ENCODE results near the gene AMMECR1.

AMMECR1 gene

DNA sequence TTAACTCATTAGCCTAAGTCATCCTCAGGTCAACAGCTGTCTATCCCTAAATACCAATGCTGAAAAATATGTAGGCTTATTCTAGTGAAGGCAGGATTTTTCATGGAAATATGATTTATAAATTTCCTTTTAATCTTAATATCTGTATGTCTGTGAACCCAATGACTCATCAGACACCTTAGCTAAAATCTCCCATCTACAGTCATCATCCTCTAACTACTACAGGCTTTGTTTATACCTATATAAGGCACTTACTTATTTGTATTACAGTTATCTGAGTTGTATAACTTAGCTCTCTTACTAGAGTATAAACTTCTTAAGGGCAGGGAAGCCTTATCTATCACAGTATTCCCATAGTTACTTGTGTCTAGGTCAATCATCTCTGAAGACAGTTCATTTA lies 24.2 kb downstream of the AMMECR1 start:
- H3K36me3 ChIP-seq (ENCODE audit: control insufficient read depth in 5 of 5, insufficient read depth in 5 of 5, low read length in 5 of 5): no peaks in the 10 kb centered on the region
- H3K9ac ChIP-seq (ENCODE audit: low read length in 5 of 5): no peak overlapping the region
- H3K4me1 ChIP-seq (ENCODE audit: control insufficient read depth in 5 of 5, insufficient read depth in 5 of 5, low read length in 5 of 5): no peaks in the 10 kb centered on the region

DNA sequence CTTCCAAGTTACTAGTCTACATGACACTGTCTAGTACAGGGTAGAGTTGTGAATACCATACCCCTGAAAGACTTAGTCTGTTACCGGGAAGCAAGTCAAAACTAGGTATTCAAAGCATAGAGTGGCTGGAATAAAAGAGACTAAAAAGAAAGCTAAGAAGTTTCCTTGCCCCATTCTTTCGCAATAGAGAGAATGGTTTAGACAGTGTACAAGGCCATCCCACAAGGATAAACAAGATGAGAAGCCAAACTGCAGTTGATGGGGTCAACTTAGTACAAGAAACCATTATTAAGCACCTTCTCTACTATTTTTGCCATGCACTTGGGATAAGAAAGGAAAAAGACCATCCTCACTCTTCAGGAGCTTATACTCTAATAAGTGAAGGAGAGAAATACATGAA lies 30.3 kb downstream of the AMMECR1 start:
- Histone ChIP-seq H3K4me3 (ENCODE audit: low read depth in 1 of 5, low read length in 5 of 5) (no peak overlapping the region), H3K27ac (ENCODE audit: low read depth, low read length) (no peak overlapping the region), H3K36me3 (ENCODE audit: control insufficient read depth in 5 of 5, insufficient read depth in 5 of 5, low read length in 5 of 5) (no peaks in the 10 kb centered on the region), H3K4me1 (ENCODE audit: control insufficient read depth in 5 of 5, insufficient read depth in 5 of 5, low read length in 5 of 5) (no peaks in the 10 kb centered on the region), H3K27me3 (ENCODE audit: control insufficient read depth in 5 of 5, insufficient read depth in 4 of 5, low read length in 5 of 5) (no peaks in the 10 kb centered on the region), H3K9me3 (ENCODE audit: control insufficient read depth in 5 of 5, low read length in 5 of 5) (no peaks in the 10 kb centered on the region), H3K9ac (ENCODE audit: low read length in 5 of 5) (no peak overlapping the region)

More for the DNA sequence above, 24.2 kb downstream of the AMMECR1 start:
- Histone ChIP-seq H3K9me3 (ENCODE audit: control insufficient read depth in 5 of 5, low read length in 5 of 5) (peaks cover 3 to 14% (median 9%) of the 10 kb centered on the region in 5 donors), H3K4me3 (ENCODE audit: low read depth in 1 of 5, low read length in 5 of 5) (no peak overlapping the region), H3K27me3 (ENCODE audit: control insufficient read depth in 5 of 5, insufficient read depth in 4 of 5, low read length in 5 of 5) (no peaks in the 10 kb centered on the region), H3K27ac (ENCODE audit: low read depth, low read length) (no peak overlapping the region)

DNA sequence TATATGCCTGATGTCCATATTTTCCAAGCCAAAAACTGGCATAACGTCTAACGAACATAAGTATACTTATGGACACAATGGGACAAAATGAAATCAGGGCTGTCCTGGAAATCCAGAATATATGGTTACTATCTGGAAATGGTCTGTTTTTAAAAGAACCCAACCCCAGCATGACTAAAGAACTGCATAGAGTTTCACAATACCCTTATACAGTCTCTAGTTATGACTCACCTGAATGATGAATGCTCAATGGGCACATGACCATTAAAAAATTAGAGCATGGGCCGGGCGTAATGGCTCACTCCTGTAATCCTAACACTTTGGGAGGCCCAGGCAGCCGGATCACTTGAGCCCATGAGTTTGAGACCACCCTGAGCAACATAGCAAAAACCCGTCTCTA lies 31.8 kb downstream of the AMMECR1 start:
- H3K9me3 ChIP-seq (ENCODE audit: control insufficient read depth in 5 of 5, low read length in 5 of 5): no peaks in the 10 kb centered on the region
- no peaks in the 10 kb centered on the region for H3K36me3 ChIP-seq (ENCODE audit: control insufficient read depth in 5 of 5, insufficient read depth in 5 of 5, low read length in 5 of 5)
- H3K4me3 ChIP-seq (ENCODE audit: low read depth in 1 of 5, low read length in 5 of 5): no peak overlapping the region
- no peaks in the 10 kb centered on the region for H3K27me3 ChIP-seq (ENCODE audit: control insufficient read depth in 5 of 5, insufficient read depth in 4 of 5, low read length in 5 of 5)
- no peaks in the 10 kb centered on the region for H3K4me1 ChIP-seq (ENCODE audit: control insufficient read depth in 5 of 5, insufficient read depth in 5 of 5, low read length in 5 of 5)
- no peak overlapping the region for H3K9ac ChIP-seq (ENCODE audit: low read length in 5 of 5)
- H3K27ac ChIP-seq (ENCODE audit: low read depth, low read length): no peak overlapping the region

DNA sequence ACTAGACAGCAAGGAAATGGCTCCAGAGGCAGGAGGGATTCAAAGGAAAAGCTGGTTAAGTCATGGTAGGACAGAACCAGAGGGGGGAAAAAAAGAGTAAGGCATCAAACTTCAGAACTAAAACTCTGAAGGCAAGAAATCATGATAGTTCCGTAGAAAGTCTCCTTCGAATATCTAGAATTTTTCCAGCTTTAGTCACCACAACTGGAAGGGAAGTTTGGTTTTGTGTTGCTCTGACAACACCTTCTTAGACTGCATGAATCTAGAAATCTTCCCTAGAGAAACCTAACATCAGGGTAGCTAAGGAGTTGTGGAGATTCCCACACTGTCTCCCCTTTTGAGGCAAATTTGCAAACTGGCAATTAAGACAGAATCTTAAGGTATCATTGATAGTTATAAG lies 33.7 kb downstream of the AMMECR1 start:
- no peaks in the 10 kb centered on the region for H3K4me1 ChIP-seq (ENCODE audit: control insufficient read depth in 5 of 5, insufficient read depth in 5 of 5, low read length in 5 of 5)
- no peak overlapping the region for H3K27ac ChIP-seq (ENCODE audit: low read depth, low read length)
- no peak overlapping the region for H3K4me3 ChIP-seq (ENCODE audit: low read depth in 1 of 5, low read length in 5 of 5)
- no peaks in the 10 kb centered on the region for H3K27me3 ChIP-seq (ENCODE audit: control insufficient read depth in 5 of 5, insufficient read depth in 4 of 5, low read length in 5 of 5)
- H3K9me3 ChIP-seq (ENCODE audit: control insufficient read depth in 5 of 5, low read length in 5 of 5): no peaks in the 10 kb centered on the region
- no peak overlapping the region for H3K9ac ChIP-seq (ENCODE audit: low read length in 5 of 5)
- H3K36me3 ChIP-seq (ENCODE audit: control insufficient read depth in 5 of 5, insufficient read depth in 5 of 5, low read length in 5 of 5): no peaks in the 10 kb centered on the region

DNA sequence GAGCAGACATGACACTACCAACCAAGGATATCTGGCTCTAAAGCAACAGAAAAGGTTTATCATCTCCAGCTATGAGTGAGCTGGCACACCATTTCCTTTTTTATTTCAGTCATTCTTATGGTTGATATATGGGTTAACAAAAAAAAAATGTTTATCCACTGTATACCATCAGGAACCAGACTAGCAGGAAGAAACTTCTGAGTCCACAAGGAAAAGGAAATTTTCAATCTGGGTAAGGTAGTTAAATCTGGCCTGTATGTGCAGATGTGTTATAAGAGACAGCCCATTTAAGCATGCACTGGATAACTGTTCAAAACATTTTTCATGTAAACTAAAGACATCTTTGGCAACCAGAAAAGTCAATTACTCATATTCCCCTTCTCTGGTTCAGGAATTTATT lies 35.0 kb downstream of the AMMECR1 start:
- no peaks in the 10 kb centered on the region for H3K36me3 ChIP-seq (ENCODE audit: control insufficient read depth in 5 of 5, insufficient read depth in 5 of 5, low read length in 5 of 5)
- no peak overlapping the region for H3K4me3 ChIP-seq (ENCODE audit: low read depth in 1 of 5, low read length in 5 of 5)
- no peaks in the 10 kb centered on the region for H3K4me1 ChIP-seq (ENCODE audit: control insufficient read depth in 5 of 5, insufficient read depth in 5 of 5, low read length in 5 of 5)
- peaks cover 0 to 4% (median 0%) of the 10 kb centered on the region in 5 donors for H3K27me3 ChIP-seq (ENCODE audit: control insufficient read depth in 5 of 5, insufficient read depth in 4 of 5, low read length in 5 of 5)
- no peak overlapping the region for H3K27ac ChIP-seq (ENCODE audit: low read depth, low read length)
- no peak overlapping the region for H3K9ac ChIP-seq (ENCODE audit: low read length in 5 of 5)
- H3K9me3 ChIP-seq (ENCODE audit: control insufficient read depth in 5 of 5, low read length in 5 of 5): no peaks in the 10 kb centered on the region

DNA sequence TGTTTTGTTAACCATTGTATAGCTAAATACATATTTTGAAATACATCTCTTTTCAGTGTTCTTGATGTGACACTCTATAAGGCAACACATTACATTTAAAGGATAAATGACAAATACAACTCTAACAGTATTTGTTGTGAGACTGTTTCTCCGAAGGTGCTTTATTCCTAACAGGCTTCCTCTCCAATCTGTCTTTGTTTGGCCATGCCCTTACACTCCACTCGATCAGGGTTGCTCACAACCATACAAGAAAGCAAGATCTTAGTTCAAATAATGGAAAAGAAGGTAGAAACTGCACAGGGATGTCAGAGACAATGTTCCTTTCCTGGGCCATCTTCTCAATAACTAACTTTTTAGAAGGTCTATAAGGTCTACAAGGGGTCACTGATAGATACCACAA lies 36.5 kb downstream of the AMMECR1 start:
- H3K9ac ChIP-seq (ENCODE audit: low read length in 5 of 5): no peak overlapping the region
- peaks cover 0 to 4% (median 0%) of the 10 kb centered on the region in 5 donors for H3K27me3 ChIP-seq (ENCODE audit: control insufficient read depth in 5 of 5, insufficient read depth in 4 of 5, low read length in 5 of 5)
- H3K27ac ChIP-seq (ENCODE audit: low read depth, low read length): no peak overlapping the region
- H3K36me3 ChIP-seq (ENCODE audit: control insufficient read depth in 5 of 5, insufficient read depth in 5 of 5, low read length in 5 of 5): no peaks in the 10 kb centered on the region
- no peak overlapping the region for H3K4me3 ChIP-seq (ENCODE audit: low read depth in 1 of 5, low read length in 5 of 5)
- H3K9me3 ChIP-seq (ENCODE audit: control insufficient read depth in 5 of 5, low read length in 5 of 5): no peaks in the 10 kb centered on the region
- no peaks in the 10 kb centered on the region for H3K4me1 ChIP-seq (ENCODE audit: control insufficient read depth in 5 of 5, insufficient read depth in 5 of 5, low read length in 5 of 5)

DNA sequence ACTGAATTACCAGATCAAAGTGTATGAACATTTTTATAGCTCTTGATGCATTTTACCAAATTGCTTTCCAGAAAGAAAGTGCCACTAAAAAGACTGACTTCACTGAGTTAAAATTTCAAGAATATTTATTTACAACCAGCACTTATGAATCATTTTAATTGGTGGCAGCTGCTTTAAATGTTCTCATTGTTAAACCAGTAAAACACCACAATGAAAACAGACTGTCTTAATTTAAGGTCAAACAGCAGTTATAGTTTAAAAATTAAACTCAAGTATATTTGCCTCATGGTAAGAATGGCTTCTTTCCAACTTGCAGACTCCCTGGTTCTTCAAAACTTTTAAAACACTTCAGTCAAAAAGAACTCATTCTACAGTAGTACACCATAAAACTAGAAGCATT lies 36.9 kb downstream of the AMMECR1 start:
- Histone ChIP-seq H3K36me3 (ENCODE audit: control insufficient read depth in 5 of 5, insufficient read depth in 5 of 5, low read length in 5 of 5) (no peaks in the 10 kb centered on the region), H3K9me3 (ENCODE audit: control insufficient read depth in 5 of 5, low read length in 5 of 5) (no peaks in the 10 kb centered on the region), H3K4me1 (ENCODE audit: control insufficient read depth in 5 of 5, insufficient read depth in 5 of 5, low read length in 5 of 5) (no peaks in the 10 kb centered on the region), H3K4me3 (ENCODE audit: low read depth in 1 of 5, low read length in 5 of 5) (no peak overlapping the region), H3K9ac (ENCODE audit: low read length in 5 of 5) (no peak overlapping the region), H3K27ac (ENCODE audit: low read depth, low read length) (no peak overlapping the region), H3K27me3 (ENCODE audit: control insufficient read depth in 5 of 5, insufficient read depth in 4 of 5, low read length in 5 of 5) (peaks cover 0 to 4% (median 0%) of the 10 kb centered on the region in 5 donors)

DNA sequence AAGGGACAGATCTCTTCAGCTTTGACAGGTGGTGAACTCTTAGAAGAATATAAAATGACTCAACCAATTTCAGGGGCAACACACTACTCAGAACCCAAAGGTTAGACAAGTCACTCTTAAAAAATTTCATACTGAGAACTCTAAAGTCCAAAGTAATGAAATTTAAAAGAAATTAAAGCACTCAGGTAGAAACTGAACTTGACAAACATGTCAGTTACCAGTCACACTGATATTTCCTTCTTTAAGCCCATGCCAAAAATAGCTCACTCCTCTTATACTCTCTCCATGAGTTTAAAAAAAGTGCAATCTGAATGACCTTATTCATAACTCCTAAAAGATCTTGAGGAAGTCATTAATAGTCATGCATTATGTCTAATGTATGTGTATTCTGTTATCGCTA lies 40.3 kb downstream of the AMMECR1 start:
- Histone ChIP-seq H3K27me3 (ENCODE audit: control insufficient read depth in 5 of 5, insufficient read depth in 4 of 5, low read length in 5 of 5) (peaks cover 0 to 4% (median 0%) of the 10 kb centered on the region in 5 donors), H3K4me3 (ENCODE audit: low read depth in 1 of 5, low read length in 5 of 5) (no peak overlapping the region), H3K27ac (ENCODE audit: low read depth, low read length) (no peak overlapping the region), H3K9me3 (ENCODE audit: control insufficient read depth in 5 of 5, low read length in 5 of 5) (no peaks in the 10 kb centered on the region), H3K4me1 (ENCODE audit: control insufficient read depth in 5 of 5, insufficient read depth in 5 of 5, low read length in 5 of 5) (no peaks in the 10 kb centered on the region), H3K9ac (ENCODE audit: low read length in 5 of 5) (no peak overlapping the region), H3K36me3 (ENCODE audit: control insufficient read depth in 5 of 5, insufficient read depth in 5 of 5, low read length in 5 of 5) (no peaks in the 10 kb centered on the region)

DNA sequence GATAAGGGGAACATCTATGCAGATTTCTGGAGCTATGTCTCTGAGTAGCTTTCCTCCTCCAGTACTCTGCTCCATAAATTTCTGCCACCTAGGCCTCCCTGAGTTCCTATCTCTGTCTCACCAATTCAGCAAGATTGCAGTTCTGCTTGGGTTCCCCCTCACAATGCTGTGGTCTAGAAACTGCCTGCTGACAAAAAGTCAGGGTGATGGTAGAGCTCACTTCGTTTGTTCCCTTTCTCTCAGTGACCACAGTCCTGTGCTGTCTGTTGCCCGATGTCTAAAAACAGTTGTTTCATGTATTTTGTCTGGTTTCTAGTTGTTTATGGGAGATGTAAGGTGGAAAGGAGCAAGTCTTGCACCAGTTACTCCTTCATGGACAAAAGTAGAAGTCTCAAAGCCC lies 41.1 kb downstream of the AMMECR1 start:
- Histone ChIP-seq H3K4me3 (ENCODE audit: low read depth in 1 of 5, low read length in 5 of 5) (no peak overlapping the region), H3K27me3 (ENCODE audit: control insufficient read depth in 5 of 5, insufficient read depth in 4 of 5, low read length in 5 of 5) (peaks cover 0 to 4% (median 0%) of the 10 kb centered on the region in 5 donors), H3K27ac (ENCODE audit: low read depth, low read length) (no peak overlapping the region), H3K4me1 (ENCODE audit: control insufficient read depth in 5 of 5, insufficient read depth in 5 of 5, low read length in 5 of 5) (no peaks in the 10 kb centered on the region), H3K36me3 (ENCODE audit: control insufficient read depth in 5 of 5, insufficient read depth in 5 of 5, low read length in 5 of 5) (no peaks in the 10 kb centered on the region), H3K9me3 (ENCODE audit: control insufficient read depth in 5 of 5, low read length in 5 of 5) (no peaks in the 10 kb centered on the region), H3K9ac (ENCODE audit: low read length in 5 of 5) (no peak overlapping the region)

DNA sequence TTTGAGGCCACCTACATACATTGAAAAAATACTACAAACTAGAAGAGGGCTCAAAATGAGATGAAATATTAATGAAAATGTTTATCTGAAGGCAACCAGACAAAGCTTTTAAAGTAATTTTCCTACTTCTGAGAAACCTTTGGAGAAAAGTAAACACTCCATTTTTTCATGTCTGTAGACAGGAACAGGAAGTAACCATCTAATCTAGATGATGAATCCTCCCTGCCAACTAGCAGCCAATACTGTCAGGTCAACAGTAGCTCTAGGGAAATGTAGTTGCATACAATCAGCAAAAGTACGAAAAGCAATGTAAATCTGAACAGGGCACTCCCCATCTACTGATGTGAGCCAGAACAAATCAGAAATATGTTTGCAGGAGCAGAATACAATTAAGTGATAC lies 49.0 kb downstream of the AMMECR1 start:
- Histone ChIP-seq H3K27ac (ENCODE audit: low read depth, low read length) (no peak overlapping the region), H3K36me3 (ENCODE audit: control insufficient read depth in 5 of 5, insufficient read depth in 5 of 5, low read length in 5 of 5) (no peaks in the 10 kb centered on the region), H3K4me3 (ENCODE audit: low read depth in 1 of 5, low read length in 5 of 5) (no peak overlapping the region), H3K9me3 (ENCODE audit: control insufficient read depth in 5 of 5, low read length in 5 of 5) (no peaks in the 10 kb centered on the region), H3K9ac (ENCODE audit: low read length in 5 of 5) (no peak overlapping the region), H3K27me3 (ENCODE audit: control insufficient read depth in 5 of 5, insufficient read depth in 4 of 5, low read length in 5 of 5) (no peaks in the 10 kb centered on the region), H3K4me1 (ENCODE audit: control insufficient read depth in 5 of 5, insufficient read depth in 5 of 5, low read length in 5 of 5) (no peaks in the 10 kb centered on the region)

DNA sequence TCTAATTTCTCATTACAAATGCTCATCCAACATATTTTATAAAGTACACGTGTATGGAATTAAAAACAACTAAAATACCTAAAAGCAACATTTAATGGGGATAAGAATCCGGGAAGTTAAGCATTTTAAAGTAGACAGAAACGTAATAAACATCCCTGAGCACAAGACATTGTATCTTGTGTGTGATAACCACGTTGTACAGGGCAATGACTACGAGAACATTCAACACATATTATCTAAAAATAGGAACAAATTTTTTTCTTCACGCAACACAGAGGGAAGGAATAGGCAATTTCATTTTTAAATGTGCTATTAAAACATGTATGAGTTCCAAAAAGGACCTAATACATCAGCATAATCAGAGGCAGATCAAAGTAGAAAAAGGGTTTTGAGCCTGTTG lies 49.5 kb downstream of the AMMECR1 start:
- Histone ChIP-seq H3K9ac (ENCODE audit: low read length in 5 of 5) (no peak overlapping the region), H3K27ac (ENCODE audit: low read depth, low read length) (no peak overlapping the region), H3K4me3 (ENCODE audit: low read depth in 1 of 5, low read length in 5 of 5) (no peak overlapping the region), H3K9me3 (ENCODE audit: control insufficient read depth in 5 of 5, low read length in 5 of 5) (no peaks in the 10 kb centered on the region), H3K4me1 (ENCODE audit: control insufficient read depth in 5 of 5, insufficient read depth in 5 of 5, low read length in 5 of 5) (no peaks in the 10 kb centered on the region), H3K36me3 (ENCODE audit: control insufficient read depth in 5 of 5, insufficient read depth in 5 of 5, low read length in 5 of 5) (no peaks in the 10 kb centered on the region), H3K27me3 (ENCODE audit: control insufficient read depth in 5 of 5, insufficient read depth in 4 of 5, low read length in 5 of 5) (no peaks in the 10 kb centered on the region)
